Measurements from ENCODE around the gene DEUP1.

The DEUP1 gene

DNA sequence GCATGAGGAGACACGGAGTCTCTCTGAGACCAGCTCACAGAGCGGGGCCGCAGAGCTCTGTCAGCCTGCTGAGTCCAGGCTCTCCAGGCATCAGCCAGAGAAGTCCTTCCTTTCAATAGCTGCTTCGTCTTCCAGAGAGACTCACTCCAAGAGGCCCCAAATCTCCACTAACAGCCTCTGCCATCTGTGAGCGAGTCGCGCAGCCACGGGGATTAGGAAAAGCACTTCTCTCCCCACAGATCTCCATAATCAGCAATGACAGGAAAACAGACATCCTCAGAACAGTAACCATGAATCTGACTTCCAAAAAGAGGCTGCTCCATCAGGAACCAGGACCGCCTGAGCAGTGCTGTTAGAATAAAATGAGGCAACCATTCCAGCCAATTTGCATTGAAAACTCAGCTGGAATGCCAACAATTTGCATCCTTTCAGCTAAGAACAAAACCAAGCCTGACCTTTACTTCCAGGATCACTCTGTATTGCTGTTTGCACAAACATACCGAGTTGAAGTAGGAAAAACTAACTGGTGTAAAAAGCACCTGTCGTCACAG is 147.2 kb downstream of the DEUP1 start:
- DNase-seq, result no peak

DNA sequence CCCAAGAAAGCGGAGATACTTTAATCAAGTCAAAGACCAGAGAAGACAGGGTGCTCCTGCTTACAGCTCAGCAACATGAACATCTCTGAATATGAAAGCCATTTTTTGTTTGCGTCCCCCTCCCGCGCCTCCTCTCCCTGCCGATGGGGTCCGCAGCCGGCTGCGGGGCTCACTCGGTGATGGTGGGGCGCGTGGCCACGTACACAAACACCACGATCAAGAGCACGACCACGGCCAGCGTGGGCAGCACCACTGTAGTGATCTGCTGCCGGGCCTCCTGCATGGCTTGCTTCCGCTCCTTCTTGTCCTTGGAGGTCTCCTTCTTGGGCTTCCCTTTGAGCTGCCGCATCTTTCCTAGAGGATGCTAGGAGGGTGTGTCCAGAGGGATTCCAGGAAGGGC is 148.3 kb downstream of the DEUP1 start:
- no peak for DNase-seq

DNA sequence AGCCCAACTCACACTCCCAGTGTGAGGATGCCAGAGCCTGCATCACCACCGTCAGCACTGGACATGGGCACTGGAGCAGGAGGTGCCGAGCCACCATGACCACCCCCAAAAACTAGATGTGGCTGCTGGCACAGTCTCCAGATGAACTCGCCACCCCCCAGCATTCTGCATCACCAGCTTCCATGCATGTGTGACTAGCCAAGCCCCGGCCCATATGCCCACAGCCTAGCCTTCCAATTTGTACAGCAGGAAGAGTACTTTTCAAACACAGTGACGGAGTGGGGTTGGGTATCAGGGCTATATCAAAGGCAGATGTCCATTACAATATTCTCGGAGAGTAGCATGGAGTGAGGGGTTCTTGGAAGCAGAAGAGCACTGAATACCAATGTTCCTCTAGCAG is 149.7 kb downstream of the DEUP1 start:
- no peak for DNase-seq

DNA sequence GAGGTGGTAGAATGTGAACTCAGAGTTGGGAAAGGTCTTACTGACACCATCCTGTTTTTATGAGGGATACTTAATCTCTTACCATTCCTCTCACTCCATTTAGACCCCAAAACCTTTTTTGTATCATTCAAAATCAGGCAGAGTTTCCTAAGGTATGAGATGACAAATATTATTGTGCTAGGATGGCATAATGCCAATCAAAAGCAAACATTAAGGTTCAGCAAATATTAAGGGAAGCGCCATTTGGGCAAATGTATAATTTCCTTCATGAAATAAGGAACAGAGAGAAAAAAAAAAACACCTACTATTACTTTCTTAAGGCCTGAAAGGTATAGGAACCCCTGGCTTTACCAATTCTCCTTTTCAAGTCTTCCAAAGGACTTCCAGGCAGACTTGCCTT is 150.2 kb downstream of the DEUP1 start:
- no peak for DNase-seq

DNA sequence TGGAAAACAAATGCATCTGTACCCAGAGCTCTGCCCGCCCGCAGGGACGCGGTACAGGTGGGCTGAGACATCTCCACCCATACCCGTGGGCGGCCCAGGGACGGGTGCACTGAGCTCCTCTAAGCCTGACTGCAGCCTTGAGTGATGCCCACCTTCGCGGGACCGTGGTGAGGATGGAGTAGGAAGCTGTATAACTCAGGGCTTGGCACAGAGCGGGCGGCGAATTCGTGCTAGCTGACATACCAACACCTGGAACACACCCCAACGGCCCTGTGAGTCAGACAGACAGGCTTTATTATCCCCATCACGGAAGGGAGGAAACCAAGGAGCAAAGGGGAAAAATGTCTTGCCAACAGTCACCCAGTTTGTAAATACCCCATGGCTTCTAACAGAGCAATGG is 150.7 kb downstream of the DEUP1 start:
- DNase-seq, result no peak

DNA sequence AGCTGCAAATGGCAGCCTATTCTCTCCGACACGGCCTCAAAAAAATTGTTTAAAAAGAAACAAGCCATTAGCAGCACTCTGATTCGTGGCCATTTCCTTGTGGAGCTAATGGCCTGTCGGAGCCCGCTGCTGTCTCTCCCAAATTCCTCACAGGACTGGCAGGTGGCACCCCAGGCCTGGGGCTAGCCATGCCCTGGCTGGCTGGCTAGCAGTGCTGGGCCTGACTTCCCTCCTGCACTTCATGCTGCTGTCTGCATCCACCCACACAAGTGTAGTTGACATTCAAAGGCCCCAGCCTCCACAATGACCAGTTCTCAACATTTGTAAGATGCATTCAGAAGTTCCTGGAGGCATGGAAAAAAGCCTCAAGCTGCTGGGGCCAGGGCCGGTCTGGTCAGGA is 151.2 kb downstream of the DEUP1 start:
- DNase-seq, result no peak

DNA sequence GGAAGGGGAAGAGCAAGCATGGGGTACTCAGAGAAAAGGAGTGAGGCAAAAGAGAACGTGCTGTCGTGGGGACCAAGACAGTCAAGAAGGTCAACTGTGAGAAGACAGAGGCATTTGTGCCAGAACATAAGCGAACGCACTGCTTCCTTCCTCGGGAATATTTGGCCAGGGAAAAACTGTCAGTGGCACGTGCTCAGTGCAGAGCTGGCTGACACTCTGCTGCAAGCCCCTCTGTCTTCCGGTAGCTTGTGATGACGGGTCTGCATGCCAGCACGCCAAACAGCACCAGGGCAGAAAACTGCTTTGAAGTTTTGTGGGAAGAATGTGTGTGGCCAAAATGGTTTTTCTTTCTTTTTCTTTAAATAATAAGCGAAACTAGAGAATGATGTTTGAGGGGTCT is 152.0 kb downstream of the DEUP1 start:
- no peak for DNase-seq

DNA sequence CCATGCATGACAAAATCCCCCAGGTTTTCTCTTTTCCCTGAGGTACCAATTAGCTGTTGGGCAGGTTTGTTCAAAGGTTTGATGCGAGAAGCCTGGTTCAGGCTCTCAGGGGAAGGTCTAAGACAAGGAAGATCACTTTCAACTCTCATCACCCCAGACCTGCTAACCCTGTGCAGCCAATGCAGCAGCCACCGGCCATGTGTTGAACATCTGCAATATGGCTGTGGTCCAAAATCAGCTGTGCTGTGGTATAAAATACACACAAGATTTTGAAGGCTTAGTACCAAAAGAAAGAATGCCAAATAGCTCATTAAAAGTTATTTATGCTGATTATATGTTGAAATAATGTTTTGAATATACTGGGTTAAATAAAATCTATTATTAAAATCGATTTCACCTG is 154.2 kb downstream of the DEUP1 start:
- DNase-seq, result no peak

DNA sequence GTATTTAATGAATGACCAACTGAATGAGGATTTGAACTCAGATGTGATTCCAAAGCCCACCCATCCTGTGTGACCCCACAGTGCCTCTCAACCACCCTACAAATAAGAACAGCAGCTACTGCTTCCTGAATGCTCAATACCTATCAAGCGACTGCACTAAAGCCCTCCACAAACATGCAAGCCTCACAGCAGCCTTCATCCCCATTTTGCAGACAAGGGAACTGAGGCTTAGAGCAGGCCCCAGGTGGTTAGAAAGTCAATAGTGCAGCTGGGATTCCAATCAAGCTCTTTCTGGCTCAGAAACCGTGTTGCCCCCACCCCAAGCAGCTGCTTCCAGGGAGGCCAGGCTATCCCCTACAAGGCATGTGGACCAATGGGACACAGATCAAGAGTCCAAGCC is 155.4 kb downstream of the DEUP1 start:
- no peak for DNase-seq

DNA sequence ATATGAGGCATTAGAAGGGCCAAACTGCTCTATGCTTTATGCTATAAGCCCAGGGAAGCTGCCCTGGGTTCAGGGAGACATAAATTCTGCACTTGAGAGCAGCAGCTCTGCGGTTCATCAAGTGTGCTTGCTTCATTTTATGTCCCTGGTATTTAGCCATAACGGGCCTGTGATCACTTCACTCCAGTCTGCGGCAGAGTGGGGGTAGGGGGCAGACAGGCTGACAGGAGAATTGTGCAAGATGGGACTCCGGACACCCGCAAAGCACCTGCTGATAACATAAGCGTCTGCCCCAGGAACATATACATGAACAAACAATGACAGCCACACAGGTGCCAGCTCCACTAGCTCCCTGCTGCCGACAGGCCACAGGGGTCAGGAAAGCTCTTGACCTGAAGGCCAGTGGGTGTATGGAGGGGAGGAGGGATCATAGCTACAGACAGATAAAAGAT is 156.5 kb downstream of the DEUP1 start:
- no peak for DNase-seq
